Endothelial cell (in vitro differentiated cells): Measurements from ENCODE around the gene SH3RF1. TPM values are rescaled to one million over a fixed set of nuclear protein-coding genes. Genes with fewer than 3 reads are reported as not detected.

ENCODE experiments used
- DNase-seq: peaks from one replicate; pipeline ENCODE4 v3.0.0; 2021; ENCODE audit warnings: low spot score
- H3K27ac Mint-ChIP-seq: one replicate; pipeline ENCODE4 v1.8.0; 2021; ENCODE audit warnings: mixed read lengths, inconsistent platforms; ENCODE audit not compliant: unreplicated experiment
- H3K27me3 Mint-ChIP-seq: one replicate; pipeline ENCODE4 v1.8.0; 2021; ENCODE audit warnings: mild to moderate bottlenecking, moderate library complexity, mixed read lengths, inconsistent platforms; ENCODE audit not compliant: unreplicated experiment
- H3K36me3 Mint-ChIP-seq: one replicate; pipeline ENCODE4 v1.8.0; 2021; ENCODE audit warnings: mild to moderate bottlenecking, low read depth, mixed read lengths, inconsistent platforms; ENCODE audit not compliant: unreplicated experiment
- H3K4me1 Mint-ChIP-seq: one replicate; pipeline ENCODE4 v1.8.0; 2021; ENCODE audit warnings: mild to moderate bottlenecking, mixed read lengths, inconsistent platforms; ENCODE audit not compliant: unreplicated experiment
- H3K4me3 Mint-ChIP-seq: one replicate; pipeline ENCODE4 v1.8.0; 2021; ENCODE audit warnings: mild to moderate bottlenecking, mixed read lengths, inconsistent platforms; ENCODE audit not compliant: unreplicated experiment
- H3K9me3 Mint-ChIP-seq: one replicate; pipeline ENCODE4 v1.8.0; 2021; ENCODE audit warnings: mixed read lengths, inconsistent platforms; ENCODE audit not compliant: unreplicated experiment
- CTCF ChIP-seq: fragments of 200-600 bp; sonication (generic); IDR thresholded peaks from one replicate; pipeline ENCODE4 v1.5.0; 2021; ENCODE audit warnings: antibody characterized with exemption; ENCODE audit not compliant: unreplicated experiment
- total RNA-seq: library from RNA; stranded (reverse); fragmentation: NEBNext Ultra II Directional; extraction: Animal tissue kit (Norgen Biotek cat#: 25700); gene quantifications from one replicate; pipeline ENCODE4 v1.2.1, GENCODE V29; 2021; ENCODE audit not compliant: unreplicated experiment

The SH3RF1 gene
- total RNA-seq, 1 donor from 2014 or later: 23.5 TPM

GRCh38 chr4:169189372-169189771 is 81.4 kb downstream of the SH3RF1 start:
- H3K36me3 Mint-ChIP-seq: no peaks in the 10 kb centered on the region
- H3K4me3 Mint-ChIP-seq: no peak overlapping the region
- no peaks in the 10 kb centered on the region for H3K27me3 Mint-ChIP-seq

GRCh38 chr4:169188204-169188603 is 82.6 kb downstream of the SH3RF1 start:
- Mint-ChIP-seq H3K4me1 (peaks cover 42% of the 10 kb centered on the region), H3K4me3 (no peak overlapping the region), H3K36me3 (no peaks in the 10 kb centered on the region), H3K27ac (no peak overlapping the region), H3K27me3 (no peaks in the 10 kb centered on the region), H3K9me3 (no peaks in the 10 kb centered on the region)
- no peak for DNase-seq
- TF ChIP-seq CTCF: no peak

More at GRCh38 chr4:169189372-169189771, 81.4 kb downstream of the SH3RF1 start:
- no peak for DNase-seq
- H3K9me3 Mint-ChIP-seq: no peaks in the 10 kb centered on the region
- H3K4me1 Mint-ChIP-seq: peaks cover 33% of the 10 kb centered on the region
- no peak for TF ChIP-seq CTCF
- H3K27ac Mint-ChIP-seq: no peak overlapping the region

- no peak for DNase-seq
- Mint-ChIP-seq H3K4me1 (peaks cover 42% of the 10 kb centered on the region), H3K27ac (peak overlapping the region; percentile 5), H3K9me3 (no peaks in the 10 kb centered on the region), H3K4me3 (no peak overlapping the region), H3K27me3 (no peaks in the 10 kb centered on the region), H3K36me3 (no peaks in the 10 kb centered on the region)
- TF ChIP-seq CTCF: no peak
These were observed 85.4 kb downstream of the SH3RF1 start for GRCh38 chr4:169185133-169185956.

- no peaks in the 10 kb centered on the region for H3K9me3 Mint-ChIP-seq
- no peaks in the 10 kb centered on the region for H3K27me3 Mint-ChIP-seq
- H3K4me3 Mint-ChIP-seq: no peak overlapping the region
- TF ChIP-seq CTCF: no peak
- H3K4me1 Mint-ChIP-seq: peaks cover 36% of the 10 kb centered on the region
- no peak overlapping the region for H3K27ac Mint-ChIP-seq
- DNase-seq: no peak
- no peaks in the 10 kb centered on the region for H3K36me3 Mint-ChIP-seq
These were observed 86.1 kb downstream of the SH3RF1 start for GRCh38 chr4:169184686-169185085.

- DNase-seq: no peak
- no peaks in the 10 kb centered on the region for H3K9me3 Mint-ChIP-seq
- no peaks in the 10 kb centered on the region for H3K36me3 Mint-ChIP-seq
- no peaks in the 10 kb centered on the region for H3K27me3 Mint-ChIP-seq
- peaks cover 32% of the 10 kb centered on the region for H3K4me1 Mint-ChIP-seq
- no peak overlapping the region for H3K4me3 Mint-ChIP-seq
- TF ChIP-seq CTCF: no peak
- H3K27ac Mint-ChIP-seq: peak overlapping the region; percentile 21
These were observed 86.5 kb downstream of the SH3RF1 start for GRCh38 chr4:169184236-169184635.
